Measurements from ENCODE around the gene RBP2.

The RBP2 gene

DNA sequence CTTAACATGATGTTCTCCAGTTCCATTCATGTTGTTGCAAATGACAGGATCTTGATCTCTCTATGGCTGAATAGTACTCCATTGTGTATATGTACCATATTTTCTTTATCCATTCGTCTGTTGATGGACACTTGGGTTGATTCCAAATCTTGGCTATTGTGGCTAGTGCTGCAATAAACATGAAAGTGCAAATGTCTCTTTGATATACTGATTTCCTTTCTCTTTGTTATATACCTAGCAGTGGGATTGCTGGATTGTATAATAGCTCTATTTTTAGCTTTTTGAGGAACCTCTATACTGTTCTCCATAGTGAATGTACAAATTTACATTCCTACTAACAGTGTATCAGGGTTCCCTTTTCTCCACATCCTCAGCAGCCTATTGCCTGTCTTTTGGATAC is 5.9 kb upstream of the RBP2 start:
- Histone ChIP-seq H3K9me3 (ENCODE audit: control insufficient read depth, low read length) (no peaks in the 10 kb centered on the region), H3K27me3 (ENCODE audit: control insufficient read depth, insufficient read depth, low read length, poor library complexity, severe bottlenecking) (no peaks in the 10 kb centered on the region), H3K27ac (ENCODE audit: insufficient read depth, low read depth, low read length, poor library complexity, severe bottlenecking) (no peak overlapping the region), H3K4me1 (ENCODE audit: control insufficient read depth, insufficient read depth, low read length) (no peaks in the 10 kb centered on the region), H3K4me3 (ENCODE audit: insufficient read depth, low read depth, low read length) (no peak overlapping the region), H3K36me3 (ENCODE audit: control insufficient read depth, insufficient read depth, low read length) (no peaks in the 10 kb centered on the region)
- 88 to 100% methylated on average over 1 of the region's 1 CpG for WGBS, 2 experiments

DNA sequence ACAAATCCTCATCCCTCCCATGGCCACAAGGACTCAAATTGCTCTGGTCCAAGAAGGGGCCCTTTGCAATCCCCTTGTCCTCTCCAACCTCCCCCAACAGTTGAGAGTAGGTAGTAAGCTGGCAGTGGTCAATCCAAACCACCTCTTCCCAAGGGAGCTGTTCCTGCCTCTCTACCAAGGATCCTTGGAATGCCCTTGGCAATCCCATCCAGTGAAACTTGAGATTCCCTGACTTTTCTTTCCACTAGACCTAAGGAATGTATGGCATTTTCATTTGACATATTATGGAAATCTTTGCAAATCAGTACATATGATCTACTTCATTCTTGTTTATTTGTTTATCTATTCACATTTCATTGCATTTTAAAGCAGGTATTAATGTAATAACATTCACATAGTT is 4.8 kb upstream of the RBP2 start:
- Histone ChIP-seq H3K27ac (ENCODE audit: insufficient read depth, low read depth, low read length, poor library complexity, severe bottlenecking) (no peak overlapping the region), H3K4me1 (ENCODE audit: control insufficient read depth, insufficient read depth, low read length) (no peaks in the 10 kb centered on the region), H3K27me3 (ENCODE audit: control insufficient read depth, insufficient read depth, low read length, poor library complexity, severe bottlenecking) (no peaks in the 10 kb centered on the region), H3K4me3 (ENCODE audit: insufficient read depth, low read depth, low read length) (no peak overlapping the region), H3K9me3 (ENCODE audit: control insufficient read depth, low read length) (no peaks in the 10 kb centered on the region), H3K36me3 (ENCODE audit: control insufficient read depth, insufficient read depth, low read length) (no peaks in the 10 kb centered on the region)

DNA sequence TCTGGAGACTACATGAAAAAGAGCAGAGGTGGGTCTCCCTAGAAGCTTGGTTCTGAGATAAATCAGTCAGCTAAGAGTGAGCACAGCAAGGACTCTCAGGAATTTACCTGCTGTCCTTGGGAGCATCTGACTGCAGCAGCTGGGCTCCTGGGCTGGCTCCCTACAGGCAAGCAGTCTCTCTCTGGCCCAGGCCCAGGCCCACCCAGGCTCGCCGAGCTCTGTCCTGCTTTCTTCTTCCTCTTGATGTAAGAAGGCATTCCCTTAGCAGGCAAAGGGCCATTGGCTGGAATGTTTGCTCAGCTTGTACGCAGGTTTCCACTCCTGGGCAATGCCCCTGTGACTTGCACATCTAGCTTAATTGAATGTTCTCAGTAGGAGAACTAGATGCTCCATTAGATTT is 4.3 kb upstream of the RBP2 start:
- Histone ChIP-seq H3K9me3 (ENCODE audit: control insufficient read depth, low read length) (no peaks in the 10 kb centered on the region), H3K36me3 (ENCODE audit: control insufficient read depth, insufficient read depth, low read length) (no peaks in the 10 kb centered on the region), H3K4me3 (ENCODE audit: insufficient read depth, low read depth, low read length) (no peak overlapping the region), H3K4me1 (ENCODE audit: control insufficient read depth, insufficient read depth, low read length) (no peaks in the 10 kb centered on the region), H3K27ac (ENCODE audit: insufficient read depth, low read depth, low read length, poor library complexity, severe bottlenecking) (no peak overlapping the region), H3K27me3 (ENCODE audit: control insufficient read depth, insufficient read depth, low read length, poor library complexity, severe bottlenecking) (no peaks in the 10 kb centered on the region)
- WGBS, 2 experiments: 93 to 96% methylated on average over 3 of the region's 3 CpGs

DNA sequence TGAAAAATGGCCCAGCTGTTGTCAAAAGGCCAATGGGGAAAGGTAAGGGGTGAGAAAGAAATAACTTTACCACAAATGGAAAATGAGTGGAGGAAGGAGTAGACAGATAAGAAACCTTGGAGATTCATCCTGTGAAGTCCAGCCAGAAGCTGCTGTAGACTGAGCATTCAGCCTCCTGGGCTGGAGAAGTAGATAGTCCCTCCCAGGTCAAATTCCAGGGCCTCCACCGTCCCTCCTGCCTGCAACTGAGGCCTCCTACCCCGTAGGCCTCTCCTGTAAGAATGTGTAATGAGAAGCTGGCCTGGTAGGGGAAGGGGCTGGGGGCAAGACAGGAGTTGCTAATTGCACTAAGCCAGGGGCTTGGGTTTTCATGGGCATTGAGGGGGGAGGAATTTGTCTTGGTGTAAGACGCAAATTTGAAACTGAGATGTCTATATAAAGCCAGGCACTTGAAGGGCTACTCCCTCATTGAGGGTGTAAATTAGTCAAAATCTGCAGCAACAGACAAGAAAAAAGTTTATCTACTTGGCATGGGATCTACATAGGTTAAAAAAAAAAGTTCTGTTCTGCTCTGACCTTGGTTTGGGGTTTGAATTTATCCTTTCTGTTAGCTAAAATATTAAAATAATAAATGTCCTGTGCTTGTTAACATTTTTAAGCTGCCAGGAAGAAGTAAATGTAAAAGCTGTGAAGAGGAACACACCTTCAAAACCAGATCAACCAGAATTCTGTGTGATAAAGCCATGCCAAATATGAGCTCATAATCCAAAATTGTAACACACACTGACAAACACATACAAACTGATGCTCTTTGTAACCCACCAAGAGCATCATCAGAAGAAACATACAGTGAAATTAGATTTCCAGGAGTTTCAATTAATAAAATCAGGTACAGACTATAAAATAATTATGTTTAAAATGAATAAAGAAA is 1.7 kb upstream of the RBP2 start:
- 66 to 72% methylated on average over 3 of the region's 3 CpGs for WGBS, 2 experiments
- Histone ChIP-seq H3K4me3 (ENCODE audit: insufficient read depth, low read depth, low read length) (no peak overlapping the region), H3K27ac (ENCODE audit: insufficient read depth, low read depth, low read length, poor library complexity, severe bottlenecking) (no peak overlapping the region), H3K27me3 (ENCODE audit: control insufficient read depth, insufficient read depth, low read length, poor library complexity, severe bottlenecking) (no peaks in the 10 kb centered on the region), H3K9me3 (ENCODE audit: control insufficient read depth, low read length) (no peaks in the 10 kb centered on the region), H3K4me1 (ENCODE audit: control insufficient read depth, insufficient read depth, low read length) (no peaks in the 10 kb centered on the region), H3K36me3 (ENCODE audit: control insufficient read depth, insufficient read depth, low read length) (no peaks in the 10 kb centered on the region)

DNA sequence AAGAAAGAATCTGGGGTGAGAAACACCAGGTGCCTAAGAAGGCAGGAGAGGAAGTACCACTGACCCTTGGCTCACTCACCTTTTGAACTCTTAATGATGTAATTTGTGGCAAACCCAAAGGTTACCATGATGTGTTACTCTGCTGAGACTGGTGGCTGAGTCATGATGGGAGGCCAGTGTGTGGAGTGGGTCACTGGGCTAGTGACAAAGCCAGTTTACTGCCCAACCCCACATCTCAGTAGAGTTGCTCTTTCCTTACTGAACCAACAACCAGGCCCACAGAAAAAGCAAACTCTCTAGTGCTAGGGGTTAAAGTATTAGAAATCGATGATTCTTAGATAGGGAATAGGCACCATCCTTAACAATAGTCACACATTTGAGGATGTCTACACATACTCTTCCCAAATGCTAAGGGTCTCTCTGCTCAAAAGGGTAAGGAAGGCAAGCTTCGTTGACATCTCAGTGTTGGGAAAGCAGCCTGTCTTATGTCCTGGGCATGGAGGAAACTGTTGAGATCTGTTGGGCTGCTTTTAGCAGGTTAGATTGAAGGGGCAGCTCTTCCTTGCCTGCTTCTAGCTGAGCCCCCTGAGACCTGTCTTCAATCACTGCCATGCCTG is 3.1 kb downstream of the RBP2 start:
- H3K36me3 ChIP-seq (ENCODE audit: control insufficient read depth, insufficient read depth, low read length): no peaks in the 10 kb centered on the region
- WGBS, 2 experiments: 86 to 95% methylated on average over 1 to 2 of the region's 2 CpGs
- no peaks in the 10 kb centered on the region for H3K4me1 ChIP-seq (ENCODE audit: control insufficient read depth, insufficient read depth, low read length)
- no peaks in the 10 kb centered on the region for H3K9me3 ChIP-seq (ENCODE audit: control insufficient read depth, low read length)
- H3K27ac ChIP-seq (ENCODE audit: insufficient read depth, low read depth, low read length, poor library complexity, severe bottlenecking): no peak overlapping the region
- no peak overlapping the region for H3K4me3 ChIP-seq (ENCODE audit: insufficient read depth, low read depth, low read length)
- no peaks in the 10 kb centered on the region for H3K27me3 ChIP-seq (ENCODE audit: control insufficient read depth, insufficient read depth, low read length, poor library complexity, severe bottlenecking)

DNA sequence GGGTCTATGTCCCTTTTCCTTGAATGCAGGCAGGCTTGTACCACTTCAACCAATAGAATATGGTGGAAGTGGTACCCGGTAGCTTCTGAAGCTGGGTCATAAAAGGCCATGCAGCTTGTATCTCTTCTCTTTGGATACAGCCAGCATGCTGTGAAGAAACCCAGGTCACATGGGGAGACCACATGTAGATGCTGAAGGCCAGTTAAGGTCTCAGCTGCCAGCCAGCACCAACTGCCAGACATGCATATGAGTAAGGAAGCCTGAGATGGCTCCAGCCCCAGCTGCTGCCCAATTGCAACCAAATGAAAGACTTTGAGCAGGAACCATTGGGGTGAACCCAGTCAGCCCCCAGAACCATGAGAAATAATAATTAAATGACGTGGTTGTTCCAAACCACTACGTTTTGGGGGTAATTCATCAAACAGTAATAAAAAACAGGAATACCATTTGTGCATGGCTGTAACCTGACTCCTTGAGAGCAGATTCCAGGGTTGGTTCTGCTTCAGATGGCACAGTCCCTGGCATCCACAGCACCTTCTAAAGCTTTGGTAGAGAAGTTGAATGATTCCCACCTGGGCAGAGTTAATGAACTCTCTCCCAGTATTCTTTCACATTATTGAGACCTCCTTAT is 3.8 kb downstream of the RBP2 start:
- Histone ChIP-seq H3K9me3 (ENCODE audit: control insufficient read depth, low read length) (no peaks in the 10 kb centered on the region), H3K27ac (ENCODE audit: insufficient read depth, low read depth, low read length, poor library complexity, severe bottlenecking) (no peak overlapping the region), H3K4me1 (ENCODE audit: control insufficient read depth, insufficient read depth, low read length) (no peaks in the 10 kb centered on the region), H3K4me3 (ENCODE audit: insufficient read depth, low read depth, low read length) (no peak overlapping the region), H3K36me3 (ENCODE audit: control insufficient read depth, insufficient read depth, low read length) (no peaks in the 10 kb centered on the region), H3K27me3 (ENCODE audit: control insufficient read depth, insufficient read depth, low read length, poor library complexity, severe bottlenecking) (no peaks in the 10 kb centered on the region)
- 95 to 100% methylated on average over 3 of the region's 3 CpGs for WGBS, 2 experiments

DNA sequence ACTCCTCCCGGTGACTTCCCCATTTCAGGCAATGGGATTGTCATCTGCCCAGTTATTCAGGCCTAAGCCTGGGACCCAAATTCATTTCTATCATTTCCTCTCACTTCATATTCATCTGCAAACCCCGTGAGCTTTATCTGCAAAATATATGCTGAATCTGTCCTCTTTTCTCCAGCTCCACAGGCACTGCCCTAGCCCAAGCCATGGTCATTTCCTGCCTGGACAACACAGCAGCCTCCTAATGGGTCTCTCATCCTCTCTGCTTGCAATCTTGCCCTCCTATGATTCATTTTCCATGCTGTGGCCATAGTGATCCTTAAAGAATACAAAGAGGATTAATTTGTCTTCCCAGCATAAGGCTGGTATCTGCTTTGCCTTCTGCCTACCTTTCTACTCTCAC is 6.1 kb downstream of the RBP2 start:
- H3K4me1 ChIP-seq (ENCODE audit: control insufficient read depth, insufficient read depth, low read length): no peaks in the 10 kb centered on the region
- H3K27me3 ChIP-seq (ENCODE audit: control insufficient read depth, insufficient read depth, low read length, poor library complexity, severe bottlenecking): no peaks in the 10 kb centered on the region
- H3K4me3 ChIP-seq (ENCODE audit: insufficient read depth, low read depth, low read length): no peak overlapping the region
- no peaks in the 10 kb centered on the region for H3K9me3 ChIP-seq (ENCODE audit: control insufficient read depth, low read length)
- H3K36me3 ChIP-seq (ENCODE audit: control insufficient read depth, insufficient read depth, low read length): no peaks in the 10 kb centered on the region
- H3K27ac ChIP-seq (ENCODE audit: insufficient read depth, low read depth, low read length, poor library complexity, severe bottlenecking): no peak overlapping the region
- WGBS, 2 experiments: 89 to 92% methylated on average over 2 of the region's 2 CpGs

DNA sequence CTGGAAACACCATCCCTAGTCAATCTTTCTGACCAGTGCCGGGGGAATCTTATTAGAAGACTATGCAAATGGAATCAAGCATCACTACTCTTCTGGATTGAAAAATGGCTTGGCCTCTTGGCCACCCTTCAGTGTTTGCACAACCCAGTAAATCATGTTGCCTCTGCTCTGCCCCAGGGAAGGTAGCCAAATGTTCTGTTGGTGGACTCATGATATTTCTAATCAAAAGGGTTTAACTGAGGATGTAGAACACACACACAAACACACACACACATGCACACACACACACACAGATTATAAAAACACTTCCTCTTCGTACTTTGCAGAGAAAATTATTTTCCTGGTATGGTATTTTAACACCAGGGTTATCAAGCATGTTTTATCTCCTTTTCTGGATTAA is 7.9 kb downstream of the RBP2 start:
- H3K4me1 ChIP-seq (ENCODE audit: control insufficient read depth, insufficient read depth, low read length): no peaks in the 10 kb centered on the region
- H3K27ac ChIP-seq (ENCODE audit: insufficient read depth, low read depth, low read length, poor library complexity, severe bottlenecking): no peak overlapping the region
- WGBS, 2 experiments: 88 to 97% methylated on average over 2 of the region's 2 CpGs
- no peak overlapping the region for H3K4me3 ChIP-seq (ENCODE audit: insufficient read depth, low read depth, low read length)
- no peaks in the 10 kb centered on the region for H3K36me3 ChIP-seq (ENCODE audit: control insufficient read depth, insufficient read depth, low read length)
- H3K9me3 ChIP-seq (ENCODE audit: control insufficient read depth, low read length): no peaks in the 10 kb centered on the region
- H3K27me3 ChIP-seq (ENCODE audit: control insufficient read depth, insufficient read depth, low read length, poor library complexity, severe bottlenecking): no peaks in the 10 kb centered on the region

DNA sequence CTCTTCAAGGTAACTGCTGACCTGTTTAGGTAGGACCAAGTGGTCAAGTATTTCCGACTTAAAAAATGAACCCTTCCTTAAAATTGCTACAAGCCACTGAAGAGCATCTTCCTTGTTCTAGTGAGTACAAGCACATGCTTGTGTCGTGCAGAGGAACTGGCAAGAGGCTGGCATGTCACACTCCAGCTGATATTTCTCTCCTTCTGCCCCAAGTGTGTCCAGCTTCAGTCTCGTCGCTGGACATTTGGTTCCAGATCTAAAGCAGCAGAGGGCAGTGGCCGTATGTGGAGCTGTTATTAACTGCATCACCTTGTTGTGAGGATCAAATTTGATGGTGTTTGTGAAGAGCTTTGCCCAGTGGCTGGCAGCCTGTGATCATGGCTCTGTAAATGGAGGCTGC is 10.0 kb downstream of the RBP2 start:
- H3K36me3 ChIP-seq (ENCODE audit: control insufficient read depth, insufficient read depth, low read length): no peaks in the 10 kb centered on the region
- no peak overlapping the region for H3K27ac ChIP-seq (ENCODE audit: insufficient read depth, low read depth, low read length, poor library complexity, severe bottlenecking)
- no peaks in the 10 kb centered on the region for H3K4me1 ChIP-seq (ENCODE audit: control insufficient read depth, insufficient read depth, low read length)
- H3K9me3 ChIP-seq (ENCODE audit: control insufficient read depth, low read length): no peaks in the 10 kb centered on the region
- H3K4me3 ChIP-seq (ENCODE audit: insufficient read depth, low read depth, low read length): no peak overlapping the region
- WGBS, 2 experiments: 92 to 96% methylated on average over 5 of the region's 5 CpGs
- H3K27me3 ChIP-seq (ENCODE audit: control insufficient read depth, insufficient read depth, low read length, poor library complexity, severe bottlenecking): no peaks in the 10 kb centered on the region

DNA sequence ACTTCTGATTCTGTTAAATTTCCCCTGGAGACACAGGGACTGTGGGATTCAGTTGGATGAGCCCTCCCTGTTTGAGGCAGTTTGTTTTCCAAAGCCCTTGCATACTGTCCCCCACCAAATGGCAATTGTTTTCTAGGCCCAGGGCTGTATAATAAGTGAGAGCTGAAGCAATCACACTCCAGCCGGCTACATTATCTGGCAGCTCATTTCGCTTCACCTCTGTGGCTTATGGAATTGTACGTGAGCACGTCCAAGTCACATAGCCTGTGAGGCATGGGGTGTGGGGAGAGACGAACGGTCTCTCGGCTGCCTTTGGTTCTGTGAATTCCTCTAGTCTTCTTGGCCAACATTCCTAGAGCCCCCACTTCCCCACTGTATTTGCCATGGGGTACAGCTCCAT is 10.7 kb downstream of the RBP2 start:
- WGBS, 2 experiments: 96 to 98% methylated on average over 7 of the region's 7 CpGs
- H3K27ac ChIP-seq (ENCODE audit: insufficient read depth, low read depth, low read length, poor library complexity, severe bottlenecking): no peak overlapping the region

More for the DNA sequence above, 10.7 kb downstream of the RBP2 start:
- H3K27me3 ChIP-seq (ENCODE audit: control insufficient read depth, insufficient read depth, low read length, poor library complexity, severe bottlenecking): no peaks in the 10 kb centered on the region
- H3K4me1 ChIP-seq (ENCODE audit: control insufficient read depth, insufficient read depth, low read length): no peaks in the 10 kb centered on the region
- no peak overlapping the region for H3K4me3 ChIP-seq (ENCODE audit: insufficient read depth, low read depth, low read length)
- H3K9me3 ChIP-seq (ENCODE audit: control insufficient read depth, low read length): no peaks in the 10 kb centered on the region
- H3K36me3 ChIP-seq (ENCODE audit: control insufficient read depth, insufficient read depth, low read length): no peaks in the 10 kb centered on the region
